ENCODE data around the gene ABI3BP.

Gene ABI3BP

GRCh38 chr3:100984308-100984707 lies 8.9 kb downstream of the ABI3BP start:
- DNase-seq (ENCODE audit: low read depth), result no peak

- no peak for DNase-seq (ENCODE audit: low read depth)
Measured at GRCh38 chr3:100982710-100983109, 10.5 kb downstream of the ABI3BP start.

GRCh38 chr3:100981164-100981911 lies 11.9 kb downstream of the ABI3BP start:
- no peak for DNase-seq (ENCODE audit: low read depth)

DNA sequence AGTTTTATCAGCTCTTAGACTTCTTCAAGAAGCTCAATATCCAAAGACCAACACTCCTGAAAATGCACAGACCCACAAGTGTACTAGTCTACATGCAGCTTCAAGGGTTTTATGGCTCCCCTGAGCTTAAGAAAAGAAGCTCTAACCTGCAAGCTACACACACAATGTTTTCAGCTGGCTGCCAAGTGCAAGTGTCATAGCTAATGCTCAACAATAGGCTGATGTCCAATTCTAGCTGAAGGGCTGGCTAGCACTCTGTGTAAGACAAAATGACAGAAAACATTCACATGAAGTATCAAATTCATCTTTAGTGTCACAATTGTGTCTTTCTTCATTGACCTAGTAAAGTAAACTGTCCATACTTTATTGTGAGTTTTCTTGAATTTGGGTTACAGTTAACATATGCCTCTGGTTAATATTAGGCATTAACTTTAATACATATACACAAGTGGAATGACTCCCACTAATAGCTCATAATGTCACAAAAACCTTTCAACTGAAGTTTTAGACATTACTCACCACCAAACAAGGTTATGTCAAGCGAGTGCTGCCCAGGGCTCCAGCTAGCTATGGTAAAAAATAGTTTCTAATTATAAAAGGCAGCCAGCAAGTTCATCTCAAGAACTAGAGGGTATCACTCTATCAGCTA lies 15.1 kb downstream of the ABI3BP start:
- DNase-seq (ENCODE audit: low read depth), result no peak

GRCh38 chr3:100976611-100977010 lies 16.6 kb downstream of the ABI3BP start:
- no peak for DNase-seq (ENCODE audit: low read depth)

DNA sequence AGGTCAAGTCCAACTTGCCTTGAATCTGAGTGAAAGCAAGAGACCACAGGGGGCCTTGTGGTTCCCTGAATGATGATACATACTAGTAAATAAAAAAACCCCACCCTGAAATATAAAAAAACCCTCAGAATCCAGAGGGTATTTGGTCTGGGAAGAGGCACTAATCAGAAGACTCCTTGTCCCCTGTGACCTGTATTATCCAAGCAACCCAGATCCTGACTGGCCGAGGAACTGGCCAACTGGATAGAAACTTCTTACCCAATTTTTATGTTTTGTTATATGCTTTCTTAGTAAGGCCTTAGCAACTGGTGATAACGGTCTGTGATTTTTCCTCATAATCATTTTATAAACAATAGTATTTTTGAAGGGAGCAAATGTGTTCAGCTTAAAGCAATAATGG lies 17.5 kb downstream of the ABI3BP start:
- DNase-seq (ENCODE audit: low read depth), result no peak

DNA sequence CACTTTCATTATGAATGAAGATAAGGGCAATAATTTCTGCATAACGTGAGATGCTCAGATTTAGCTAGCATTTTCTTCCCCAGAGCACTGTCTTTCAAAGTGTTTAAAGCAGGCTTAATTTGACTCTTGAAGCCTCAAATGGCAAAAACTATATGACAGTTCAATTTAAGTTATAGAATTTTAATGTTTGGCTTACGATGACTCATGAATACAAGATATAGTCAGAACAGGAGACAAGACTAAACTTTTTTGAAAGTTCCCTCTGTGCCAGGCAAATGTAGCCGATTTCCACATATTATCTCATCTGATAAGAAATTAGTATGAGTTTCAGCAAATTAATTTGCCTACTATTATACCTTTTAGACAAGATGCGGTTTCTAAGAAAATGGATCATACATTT lies 19.6 kb downstream of the ABI3BP start:
- no peak for DNase-seq (ENCODE audit: low read depth)

DNA sequence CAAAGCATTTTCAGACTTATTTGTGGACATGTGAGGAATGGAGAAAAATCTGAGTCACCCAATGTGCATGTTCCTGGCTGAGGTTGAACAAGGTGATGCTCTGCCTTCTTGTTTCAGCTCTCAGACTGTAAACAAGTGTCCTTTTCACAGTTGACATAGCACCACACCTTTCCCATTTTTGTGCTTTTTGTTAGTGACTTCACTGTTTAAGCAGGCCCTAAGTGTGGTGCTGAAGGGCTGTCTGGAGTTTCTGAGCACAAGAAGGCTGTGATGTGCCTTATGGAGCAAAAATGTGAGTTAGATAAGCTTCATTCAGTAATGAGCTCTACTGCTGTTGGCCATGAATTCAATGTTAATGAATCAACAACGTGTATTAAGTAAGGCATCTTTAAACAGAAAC lies 20.4 kb downstream of the ABI3BP start:
- DNase-seq (ENCODE audit: low read depth), result no peak

- no peak for DNase-seq (ENCODE audit: low read depth)
Measured at GRCh38 chr3:100972301-100972844, 20.8 kb downstream of the ABI3BP start.

DNA sequence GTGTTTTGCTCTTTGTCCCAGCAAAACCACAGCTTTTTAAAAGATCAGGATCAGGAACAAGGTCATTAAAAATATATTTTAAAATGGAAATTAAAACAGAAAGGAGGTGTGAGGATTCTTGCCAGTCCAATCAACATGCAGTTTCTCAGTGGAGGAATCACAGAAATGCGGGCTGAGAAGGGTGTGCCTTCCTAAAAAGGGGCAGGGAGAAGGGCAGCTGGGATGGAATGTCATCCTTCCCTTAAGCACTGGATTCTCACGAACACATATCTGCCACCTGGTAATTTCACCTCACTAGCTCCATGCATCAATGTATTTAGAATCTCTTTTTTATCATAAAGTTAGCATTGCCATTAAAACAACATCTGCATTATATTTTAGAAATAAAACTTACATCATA lies 21.4 kb downstream of the ABI3BP start:
- DNase-seq (ENCODE audit: low read depth), result no peak

DNA sequence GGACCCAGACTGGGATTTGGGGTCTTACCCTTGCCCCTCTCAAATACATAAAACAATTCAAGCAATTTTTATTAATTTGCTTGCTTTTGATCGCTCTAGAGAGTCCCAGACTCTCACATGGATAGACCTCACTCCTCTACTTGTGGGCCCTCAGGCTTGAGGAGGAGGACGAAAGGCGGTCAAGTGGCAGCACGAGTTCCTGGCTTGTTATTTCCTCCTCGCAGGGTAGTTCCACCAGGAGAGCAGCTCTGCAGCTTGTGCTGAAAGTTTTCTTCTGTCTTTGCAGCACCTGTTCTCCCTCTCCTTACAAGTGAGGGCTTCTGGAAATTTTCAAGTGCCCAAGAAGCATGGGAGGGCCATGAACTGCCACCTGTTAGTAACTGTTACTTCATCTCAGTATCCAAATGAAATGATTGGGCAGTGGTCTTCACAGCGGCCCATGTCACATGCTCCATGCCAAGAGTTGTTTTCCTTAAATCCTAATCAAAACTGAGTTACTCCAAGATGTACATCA lies 22.7 kb downstream of the ABI3BP start:
- DNase-seq (ENCODE audit: low read depth), result no peak

GRCh38 chr3:100968932-100969906 lies 24.0 kb downstream of the ABI3BP start:
- DNase-seq (ENCODE audit: low read depth), result no peak

GRCh38 chr3:100966807-100967206 lies 26.4 kb downstream of the ABI3BP start:
- no peak for DNase-seq (ENCODE audit: low read depth)

DNA sequence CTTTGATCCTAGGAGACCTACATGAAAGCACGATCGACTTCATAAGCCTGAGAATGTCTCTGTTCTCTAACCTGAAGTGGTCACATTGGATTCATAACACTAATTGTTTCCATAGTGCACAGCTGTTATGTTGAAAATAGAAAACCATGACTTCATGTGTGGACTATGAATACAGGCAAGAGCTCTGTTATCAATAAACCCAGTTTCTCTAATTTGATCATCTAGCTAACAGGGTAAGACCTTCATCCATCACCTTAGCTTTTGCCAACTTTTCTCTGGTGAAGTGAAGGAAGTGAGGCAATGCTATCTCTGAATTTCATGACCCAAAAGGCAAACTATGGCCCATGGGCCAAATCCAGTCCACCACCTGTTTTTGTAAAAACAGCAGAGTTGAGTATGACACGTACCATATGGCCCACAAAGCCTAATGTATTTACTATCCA lies 27.2 kb downstream of the ABI3BP start:
- DNase-seq (ENCODE audit: low read depth), result no peak

DNA sequence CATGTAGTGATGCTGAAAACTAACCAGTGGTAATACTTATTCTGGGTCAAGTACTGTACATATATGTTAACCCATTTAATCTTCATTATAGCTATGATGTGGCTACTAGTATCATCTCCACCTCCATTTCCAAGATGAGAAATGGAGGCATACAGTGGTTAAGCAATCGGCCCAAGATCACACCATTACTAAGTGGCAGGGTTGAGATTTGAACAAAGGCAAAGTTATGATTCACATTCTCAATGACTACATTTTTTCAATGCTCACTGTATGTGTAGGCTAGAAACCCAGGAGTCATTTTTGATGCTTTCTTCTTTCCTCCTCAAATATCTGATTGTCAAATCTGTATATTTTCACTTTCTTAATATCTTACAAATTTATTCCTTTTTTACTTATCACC lies 30.2 kb downstream of the ABI3BP start:
- DNase-seq (ENCODE audit: low read depth), result no peak

DNA sequence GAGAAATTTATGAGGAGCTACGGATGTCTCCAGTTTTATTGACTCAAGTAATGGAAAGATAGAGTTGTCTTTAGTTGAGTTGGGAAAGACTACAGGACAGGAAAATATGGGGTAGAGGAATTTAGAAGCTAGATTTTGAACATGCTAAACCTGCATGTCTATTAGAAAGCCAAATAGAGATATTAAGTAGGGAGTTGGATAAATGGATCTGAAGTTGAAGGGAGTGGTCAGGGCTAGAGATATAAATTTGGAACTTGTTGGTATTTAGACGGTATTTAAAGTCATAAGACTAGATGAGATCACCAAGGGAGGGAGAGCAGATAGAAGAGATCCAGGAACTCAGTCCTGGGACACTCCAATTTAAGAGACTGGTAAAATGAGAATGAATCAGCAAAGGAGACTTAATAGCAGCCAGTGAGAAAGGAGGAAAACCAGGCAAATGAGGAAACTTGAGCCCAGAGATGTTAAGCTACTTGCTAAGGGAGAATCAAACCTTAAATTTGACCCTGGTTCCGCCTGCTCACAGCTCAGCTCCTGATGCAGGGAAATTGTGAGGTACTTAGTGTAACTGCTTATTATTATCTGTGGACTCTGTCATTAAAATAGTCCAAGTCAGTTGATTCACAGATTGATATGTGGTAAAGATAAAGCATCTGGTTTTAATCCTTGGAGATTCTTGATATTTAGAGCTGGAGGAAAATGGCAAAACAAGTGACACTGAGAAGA lies 35.8 kb downstream of the ABI3BP start:
- no peak for DNase-seq (ENCODE audit: low read depth)

GRCh38 chr3:100956276-100956675 lies 36.9 kb downstream of the ABI3BP start:
- no peak for DNase-seq (ENCODE audit: low read depth)

GRCh38 chr3:100954990-100955389 lies 38.2 kb downstream of the ABI3BP start:
- DNase-seq (ENCODE audit: low read depth), result no peak

GRCh38 chr3:100954199-100954935 lies 38.9 kb downstream of the ABI3BP start:
- DNase-seq (ENCODE audit: low read depth), result no peak

- DNase-seq (ENCODE audit: low read depth), result no peak
Measured at GRCh38 chr3:100953103-100953502, 40.1 kb downstream of the ABI3BP start.

- DNase-seq (ENCODE audit: low read depth), result no peak
Measured at GRCh38 chr3:100947119-100947518, 46.1 kb downstream of the ABI3BP start.

Measured in activated T-cell treated with anti-CD3 and anti-CD28 coated beads for 24 hours (primary cell).